ENCODE results near the gene HMX1. TPM values are rescaled to one million over a fixed set of nuclear protein-coding genes. Genes with fewer than 3 reads are reported as not detected.
A peak's percentile ranks its signal among the peaks of the same experiment; 100 is the strongest.

HMX1 gene
- total RNA-seq, 1 donor from 2014 or later = not detected

- Mint-ChIP-seq H3K27ac (no peak overlapping the region), H3K4me3 (no peak overlapping the region), H3K27me3 (no peaks in the 10 kb centered on the region), H3K9me3 (no peaks in the 10 kb centered on the region), H3K4me1 (no peaks in the 10 kb centered on the region), H3K36me3 (ENCODE audit: low read depth) (no peaks in the 10 kb centered on the region)
- DNase-seq (peak; percentile 10), ATAC-seq (ENCODE audit: low read depth) (no peak)
- ChIA-PET CTCF (no interaction called here), POLR2A (no interaction called here)
- TF ChIP-seq, protein P1, sequence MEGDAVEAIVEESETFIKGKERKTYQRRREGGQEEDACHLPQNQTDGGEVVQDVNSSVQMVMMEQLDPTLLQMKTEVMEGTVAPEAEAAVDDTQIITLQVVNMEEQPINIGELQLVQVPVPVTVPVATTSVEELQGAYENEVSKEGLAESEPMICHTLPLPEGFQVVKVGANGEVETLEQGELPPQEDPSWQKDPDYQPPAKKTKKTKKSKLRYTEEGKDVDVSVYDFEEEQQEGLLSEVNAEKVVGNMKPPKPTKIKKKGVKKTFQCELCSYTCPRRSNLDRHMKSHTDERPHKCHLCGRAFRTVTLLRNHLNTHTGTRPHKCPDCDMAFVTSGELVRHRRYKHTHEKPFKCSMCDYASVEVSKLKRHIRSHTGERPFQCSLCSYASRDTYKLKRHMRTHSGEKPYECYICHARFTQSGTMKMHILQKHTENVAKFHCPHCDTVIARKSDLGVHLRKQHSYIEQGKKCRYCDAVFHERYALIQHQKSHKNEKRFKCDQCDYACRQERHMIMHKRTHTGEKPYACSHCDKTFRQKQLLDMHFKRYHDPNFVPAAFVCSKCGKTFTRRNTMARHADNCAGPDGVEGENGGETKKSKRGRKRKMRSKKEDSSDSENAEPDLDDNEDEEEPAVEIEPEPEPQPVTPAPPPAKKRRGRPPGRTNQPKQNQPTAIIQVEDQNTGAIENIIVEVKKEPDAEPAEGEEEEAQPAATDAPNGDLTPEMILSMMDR (IDR thresholded peaks at IDR 0.05) = no peak
- intact Hi-C loops (cut with micrococcal nuclease) = loop anchor here (10.0 kb wide), 1 partner anchor 308 kb away; no protein-coding TSS in a partner anchor
Observed at GRCh38 chr4:8912506-8912905, 40.9 kb upstream of the HMX1 start.

- TF ChIP-seq, protein P1 (IDR thresholded peaks at IDR 0.05) = no peak
- Mint-ChIP-seq H3K9me3 (no peaks in the 10 kb centered on the region), H3K36me3 (ENCODE audit: low read depth) (no peaks in the 10 kb centered on the region), H3K27ac (no peak overlapping the region), H3K4me3 (no peak overlapping the region), H3K27me3 (no peaks in the 10 kb centered on the region), H3K4me1 (no peaks in the 10 kb centered on the region)
- intact Hi-C loops (cut with micrococcal nuclease) = loop anchor here (10.0 kb wide), 1 partner anchor 307 kb away; no protein-coding TSS in a partner anchor
- ChIA-PET POLR2A (no interaction called here), CTCF (no interaction called here)
- no peak for DNase-seq
- ATAC-seq (ENCODE audit: low read depth) = no peak
Observed at GRCh38 chr4:8912089-8912455, 40.4 kb upstream of the HMX1 start.

- H3K4me3 Mint-ChIP-seq = no peak overlapping the region
- intact Hi-C loops (cut with micrococcal nuclease) = loop anchor here (10.0 kb wide), 1 partner anchor 307 kb away; no protein-coding TSS in a partner anchor
- no peaks in the 10 kb centered on the region for H3K9me3 Mint-ChIP-seq
- H3K27me3 Mint-ChIP-seq = no peaks in the 10 kb centered on the region
- ATAC-seq (ENCODE audit: low read depth) (no peak), DNase-seq (peak; percentile 4)
- no peak overlapping the region for H3K27ac Mint-ChIP-seq
- H3K4me1 Mint-ChIP-seq = no peaks in the 10 kb centered on the region
- TF ChIP-seq, protein P1 (IDR thresholded peaks at IDR 0.05) = no peak
- H3K36me3 Mint-ChIP-seq (ENCODE audit: low read depth) = no peaks in the 10 kb centered on the region
- CTCF ChIA-PET = no interaction called here
- POLR2A ChIA-PET = no interaction called here
Observed at GRCh38 chr4:8911316-8912088, 39.9 kb upstream of the HMX1 start.

GRCh38 chr4:8910822-8911315, 39.2 kb upstream of the HMX1 start:
- intact Hi-C loops (cut with micrococcal nuclease) = loop anchor here (10.0 kb wide), 1 partner anchor 306 kb away; no protein-coding TSS in a partner anchor
- H3K27ac Mint-ChIP-seq = no peak overlapping the region
- H3K27me3 Mint-ChIP-seq = no peaks in the 10 kb centered on the region
- CTCF ChIA-PET = no interaction called here
- no peak overlapping the region for H3K4me3 Mint-ChIP-seq
- TF ChIP-seq, protein P1 (IDR thresholded peaks at IDR 0.05) = no peak
- no peaks in the 10 kb centered on the region for H3K4me1 Mint-ChIP-seq
- no peaks in the 10 kb centered on the region for H3K36me3 Mint-ChIP-seq (ENCODE audit: low read depth)
- POLR2A ChIA-PET = no interaction called here
- ATAC-seq (ENCODE audit: low read depth) (no peak), DNase-seq (no peak)
- no peaks in the 10 kb centered on the region for H3K9me3 Mint-ChIP-seq

DNA sequence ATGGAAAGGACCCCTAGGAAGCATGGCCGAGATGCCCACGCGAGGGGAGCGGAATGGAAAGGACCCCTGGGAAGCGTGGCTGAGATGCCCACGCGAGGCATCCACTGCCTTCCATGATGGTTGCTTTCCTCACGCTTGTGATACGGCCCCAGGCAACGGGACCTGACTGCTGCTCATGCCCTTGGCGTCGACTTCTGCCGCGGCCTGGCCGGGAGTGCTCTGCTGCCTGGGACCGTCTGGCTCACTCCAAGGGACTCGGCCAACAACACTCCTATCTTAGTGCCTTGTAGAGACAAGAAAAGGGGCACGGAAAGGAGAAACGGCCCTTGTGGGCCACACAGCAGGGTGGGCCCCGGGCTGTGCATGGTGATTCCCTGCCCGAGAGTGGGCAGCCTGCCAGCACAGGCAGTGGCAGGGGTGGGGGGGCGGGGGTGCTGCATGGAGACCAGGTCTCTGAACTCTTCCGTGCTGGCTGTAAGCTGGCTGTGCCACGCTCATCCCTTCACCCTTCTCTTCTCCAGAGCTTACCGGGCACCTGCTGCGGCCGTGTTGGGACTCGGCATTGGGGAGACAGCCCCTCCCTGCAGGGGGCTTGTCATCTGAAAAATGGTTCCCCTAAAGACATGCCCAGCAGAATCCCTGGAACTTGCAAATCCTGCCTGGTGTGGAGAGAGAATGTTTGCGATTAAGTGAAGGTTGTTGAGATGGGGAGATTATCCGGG, 38.6 kb upstream of the HMX1 start:
- DNase-seq = peak; percentile 14
- no peak overlapping the region for H3K4me3 Mint-ChIP-seq
- POLR2A ChIA-PET = no interaction called here
- no peak overlapping the region for H3K27ac Mint-ChIP-seq
- CTCF ChIA-PET = no interaction called here
- intact Hi-C loops (cut with micrococcal nuclease) = loop anchor here (10.0 kb wide), 1 partner anchor 305 kb away; no protein-coding TSS in a partner anchor
- no peak for ATAC-seq (ENCODE audit: low read depth)
- TF ChIP-seq, protein P1 (IDR thresholded peaks at IDR 0.05) = no peak
- no peaks in the 10 kb centered on the region for H3K36me3 Mint-ChIP-seq (ENCODE audit: low read depth)
- H3K4me1 Mint-ChIP-seq = no peaks in the 10 kb centered on the region
- no peaks in the 10 kb centered on the region for H3K9me3 Mint-ChIP-seq
- no peaks in the 10 kb centered on the region for H3K27me3 Mint-ChIP-seq

Data from activated B cell treated with CpG ODN at 0.5 μM for 24 hours (primary cell).